ENCODE measurements around the gene C9orf57. TPM values are rescaled to one million over a fixed set of nuclear protein-coding genes. Genes with fewer than 3 reads are reported as not detected.

C9orf57 gene
- total RNA-seq, 2 experiments from 2014 or later, result not detected

DNA sequence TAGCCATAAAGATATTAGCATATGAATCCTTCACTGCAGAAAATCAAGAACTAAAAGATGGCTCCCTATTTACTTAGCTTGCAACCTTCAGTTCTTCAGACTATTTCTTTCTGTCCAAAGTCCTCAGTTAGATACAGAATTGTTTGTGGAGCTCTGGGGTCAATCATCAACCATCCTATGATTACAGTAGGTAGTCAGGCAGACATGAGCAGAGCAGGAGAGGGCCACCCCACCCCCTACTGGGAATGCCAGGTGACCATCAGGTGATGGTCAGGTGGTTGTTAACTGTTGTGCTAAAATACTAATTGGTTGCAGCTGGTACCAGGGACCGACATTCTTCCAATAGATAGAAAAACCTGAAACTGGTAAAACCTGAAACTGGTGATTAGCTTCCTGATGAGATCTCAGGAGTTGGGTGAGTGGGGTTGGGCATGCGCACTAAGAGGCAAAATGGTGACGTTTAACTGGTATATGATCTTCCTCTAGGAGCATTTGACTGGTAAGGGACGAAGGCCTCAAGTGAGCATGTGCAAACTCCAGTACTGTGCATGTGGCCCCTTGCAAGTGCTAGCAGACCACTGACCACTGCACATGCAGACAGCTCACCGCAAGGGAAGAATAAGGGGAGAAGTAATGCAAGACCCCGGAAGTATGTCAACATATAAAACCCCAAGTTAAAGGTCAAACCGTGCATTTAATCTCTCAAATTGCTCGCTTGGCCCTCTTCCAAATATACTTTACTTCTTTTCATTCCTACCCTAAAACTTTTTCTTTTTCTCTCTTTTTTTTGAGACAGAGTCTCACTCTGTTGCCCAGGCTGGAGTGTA is 13.6 kb downstream of the C9orf57 start:
- ATAC-seq, result no peak

DNA sequence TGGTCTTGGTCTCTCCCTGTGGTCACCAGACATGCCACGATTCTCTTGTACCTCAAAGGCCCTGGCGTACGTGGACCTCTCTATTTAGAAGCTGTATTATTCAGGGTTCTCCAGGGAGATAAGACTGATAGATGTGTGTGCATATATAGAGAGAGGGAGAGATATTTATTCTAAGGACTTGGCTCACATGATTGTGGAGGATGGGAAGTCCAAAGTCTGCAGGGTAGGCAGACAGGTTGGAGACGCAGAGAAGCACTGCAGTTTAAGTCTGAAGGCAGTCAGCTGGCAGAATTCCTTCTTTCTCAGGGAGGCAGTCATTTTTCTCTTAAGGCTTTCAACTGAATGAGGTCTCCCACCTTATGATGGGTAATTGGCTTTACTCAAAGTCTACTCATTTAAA is 16.3 kb downstream of the C9orf57 start:
- Mint-ChIP-seq H3K4me3 (no peak overlapping the region), H3K27me3 (peaks cover 6% of the 10 kb centered on the region), H3K27ac (no peak overlapping the region), H3K36me3 (ENCODE audit: low read depth) (no peaks in the 10 kb centered on the region), H3K4me1 (ENCODE audit: low read depth) (no peaks in the 10 kb centered on the region), H3K9me3 (no peaks in the 10 kb centered on the region)
- CTCF ChIA-PET, result interaction anchor here (1.0 to 2.2 kb wide), 2 partner anchors 228 kb away, joined by 3 to 9 read pairs; no protein-coding TSS in a partner anchor
- DNase-seq, result no peak
- no peak for ATAC-seq
- TF ChIP-seq, protein P1, sequence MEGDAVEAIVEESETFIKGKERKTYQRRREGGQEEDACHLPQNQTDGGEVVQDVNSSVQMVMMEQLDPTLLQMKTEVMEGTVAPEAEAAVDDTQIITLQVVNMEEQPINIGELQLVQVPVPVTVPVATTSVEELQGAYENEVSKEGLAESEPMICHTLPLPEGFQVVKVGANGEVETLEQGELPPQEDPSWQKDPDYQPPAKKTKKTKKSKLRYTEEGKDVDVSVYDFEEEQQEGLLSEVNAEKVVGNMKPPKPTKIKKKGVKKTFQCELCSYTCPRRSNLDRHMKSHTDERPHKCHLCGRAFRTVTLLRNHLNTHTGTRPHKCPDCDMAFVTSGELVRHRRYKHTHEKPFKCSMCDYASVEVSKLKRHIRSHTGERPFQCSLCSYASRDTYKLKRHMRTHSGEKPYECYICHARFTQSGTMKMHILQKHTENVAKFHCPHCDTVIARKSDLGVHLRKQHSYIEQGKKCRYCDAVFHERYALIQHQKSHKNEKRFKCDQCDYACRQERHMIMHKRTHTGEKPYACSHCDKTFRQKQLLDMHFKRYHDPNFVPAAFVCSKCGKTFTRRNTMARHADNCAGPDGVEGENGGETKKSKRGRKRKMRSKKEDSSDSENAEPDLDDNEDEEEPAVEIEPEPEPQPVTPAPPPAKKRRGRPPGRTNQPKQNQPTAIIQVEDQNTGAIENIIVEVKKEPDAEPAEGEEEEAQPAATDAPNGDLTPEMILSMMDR (IDR thresholded peaks at IDR 0.05), result no peak
- POLR2A ChIA-PET, result no interaction called here
- intact Hi-C loops (cut with micrococcal nuclease), result no loop called here

More for the DNA sequence above, 13.6 kb downstream of the C9orf57 start:
- no peaks in the 10 kb centered on the region for H3K36me3 Mint-ChIP-seq (ENCODE audit: low read depth)
- no peak for DNase-seq
- H3K4me1 Mint-ChIP-seq (ENCODE audit: low read depth), result no peaks in the 10 kb centered on the region
- POLR2A ChIA-PET, result no interaction called here
- TF ChIP-seq, protein P1 (IDR thresholded peaks at IDR 0.05), result no peak
- no peak overlapping the region for H3K27ac Mint-ChIP-seq
- intact Hi-C loops (cut with micrococcal nuclease), result no loop called here
- H3K9me3 Mint-ChIP-seq, result no peaks in the 10 kb centered on the region
- CTCF ChIA-PET, result interaction anchor here (2.2 to 4.4 kb wide), 2 partner anchors 8 to 225 kb away, joined by 9 to 35 read pairs; no protein-coding TSS in a partner anchor
- H3K27me3 Mint-ChIP-seq, result peaks cover 7% of the 10 kb centered on the region
- H3K4me3 Mint-ChIP-seq, result no peak overlapping the region

DNA sequence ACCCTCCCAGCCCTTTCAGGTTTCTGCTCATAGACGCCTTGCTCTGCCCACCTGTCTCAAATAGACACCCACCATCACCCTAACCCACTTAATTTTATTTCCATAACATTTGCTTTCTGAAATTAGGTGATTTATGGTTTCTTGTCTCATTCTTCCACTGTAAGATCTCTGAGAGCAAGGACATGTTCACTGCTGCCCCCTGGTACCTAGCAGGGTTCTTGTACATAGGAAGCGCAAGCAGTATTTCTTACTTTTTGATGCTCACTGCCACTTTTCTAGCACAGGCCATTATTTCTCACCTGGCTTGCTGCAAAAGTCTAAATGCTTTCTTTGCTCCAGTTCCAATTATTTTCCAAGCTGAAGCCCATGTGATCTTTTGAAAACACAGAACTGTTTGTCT is 16.8 kb downstream of the C9orf57 start:
- TF ChIP-seq, protein P1 (IDR thresholded peaks at IDR 0.05), result no peak
- ChIA-PET POLR2A (no interaction called here), CTCF (interaction anchor here (1.0 kb wide), 1 partner anchor 229 kb away, joined by 3 read pairs; no protein-coding TSS in a partner anchor)
- ATAC-seq (no peak), DNase-seq (no peak)
- intact Hi-C loops (cut with micrococcal nuclease), result no loop called here
- Mint-ChIP-seq H3K36me3 (ENCODE audit: low read depth) (no peaks in the 10 kb centered on the region), H3K4me1 (ENCODE audit: low read depth) (no peaks in the 10 kb centered on the region), H3K27ac (no peak overlapping the region), H3K4me3 (no peak overlapping the region), H3K27me3 (peaks cover 5% of the 10 kb centered on the region), H3K9me3 (no peaks in the 10 kb centered on the region)

DNA sequence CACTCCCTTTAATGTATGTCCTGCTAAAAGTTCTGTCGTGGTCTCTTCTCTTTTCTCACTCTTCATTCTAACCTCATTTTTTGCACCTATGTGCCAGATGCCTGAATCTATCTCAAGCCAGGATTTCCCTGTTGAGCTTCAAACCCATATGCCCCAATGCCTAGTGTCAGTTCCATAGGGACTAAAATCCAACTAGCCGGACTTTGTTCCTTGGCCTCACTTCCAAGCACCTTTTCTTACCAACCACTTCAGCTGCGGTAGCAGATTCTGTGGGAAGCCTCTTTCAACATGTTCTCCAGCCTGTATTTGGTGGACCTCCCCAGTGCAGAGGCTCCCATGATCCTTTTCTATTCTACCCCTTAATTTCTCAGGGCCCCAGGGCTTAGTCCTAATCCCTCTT is 17.5 kb downstream of the C9orf57 start:
- DNase-seq, result no peak
- POLR2A ChIA-PET, result no interaction called here
- Mint-ChIP-seq H3K9me3 (no peaks in the 10 kb centered on the region), H3K4me3 (no peak overlapping the region), H3K4me1 (ENCODE audit: low read depth) (no peaks in the 10 kb centered on the region), H3K36me3 (ENCODE audit: low read depth) (no peaks in the 10 kb centered on the region), H3K27ac (no peak overlapping the region), H3K27me3 (peaks cover 5% of the 10 kb centered on the region)
- ATAC-seq, result no peak
- intact Hi-C loops (cut with micrococcal nuclease), result no loop called here
- TF ChIP-seq, protein P1 (IDR thresholded peaks at IDR 0.05), result no peak
- CTCF ChIA-PET, result no interaction called here

DNA sequence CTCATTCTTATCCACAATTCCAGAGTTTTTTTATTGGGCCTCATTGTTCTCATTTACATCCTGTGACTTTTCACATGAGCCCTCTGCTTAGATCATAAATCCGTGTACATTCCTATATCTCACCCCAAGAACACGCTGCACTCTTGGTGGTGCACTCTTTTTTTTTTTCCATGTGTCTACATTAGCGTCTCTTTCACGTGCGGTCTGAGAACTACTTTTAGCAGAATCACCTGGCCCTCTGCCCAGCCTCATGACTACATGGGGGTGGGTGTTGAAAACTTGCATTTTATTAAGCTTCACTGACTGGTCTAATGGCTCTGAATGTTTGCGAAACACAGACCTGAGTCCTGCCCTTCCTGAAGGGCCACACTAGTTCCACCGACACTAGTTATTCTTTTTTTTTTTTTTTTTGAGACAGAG is 18.6 kb downstream of the C9orf57 start:
- Mint-ChIP-seq H3K36me3 (ENCODE audit: low read depth) (no peaks in the 10 kb centered on the region), H3K27me3 (peaks cover 5% of the 10 kb centered on the region), H3K4me3 (no peak overlapping the region), H3K27ac (no peak overlapping the region), H3K4me1 (ENCODE audit: low read depth) (no peaks in the 10 kb centered on the region), H3K9me3 (no peaks in the 10 kb centered on the region)
- DNase-seq (peak; percentile 4), ATAC-seq (no peak)
- intact Hi-C loops (cut with micrococcal nuclease), result no loop called here
- TF ChIP-seq, protein P1 (IDR thresholded peaks at IDR 0.05), result no peak
- ChIA-PET CTCF (interaction anchor here (4.0 kb wide), 1 partner anchor 230 kb away, joined by 90 read pairs; no protein-coding TSS in a partner anchor), POLR2A (no interaction called here)

Measured in activated CD8-positive, alpha-beta T cell treated with anti-CD3 and anti-CD28 coated beads for 36 hours (primary cell).